GM23248 (cell line): ENCODE measurements around the gene GNMT.

Source experiments
- EZH2 ChIP-seq: fragments of 200-600 bp; sonication (generic); IDR thresholded peaks from 2 replicates; pipeline ENCODE4 v1.6.1; 2018; ENCODE audit warnings: antibody characterized with exemption, mild to moderate bottlenecking; ENCODE audit not compliant: insufficient read depth, poor library complexity, severe bottlenecking
- EZH2phosphoT487 ChIP-seq: fragments of 200-600 bp; sonication (generic); IDR thresholded peaks from 2 replicates; pipeline ENCODE4 v1.6.1; 2018; ENCODE audit warnings: antibody characterized with exemption, moderate library complexity, mild to moderate bottlenecking, low read depth; ENCODE audit not compliant: insufficient read depth

- TF ChIP-seq EZH2 (no peak), EZH2phosphoT487 (no peak)
Observed at GRCh38 chr6:42969431-42969830, 8.9 kb downstream of the GNMT start.
